Measurements from ENCODE around the gene FREY1. TPM values are rescaled to one million over a fixed set of nuclear protein-coding genes. Genes with fewer than 3 reads are reported as not detected.

The FREY1 gene
- total RNA-seq, 1 experiment from 2014 or later, result 1.4 TPM

DNA sequence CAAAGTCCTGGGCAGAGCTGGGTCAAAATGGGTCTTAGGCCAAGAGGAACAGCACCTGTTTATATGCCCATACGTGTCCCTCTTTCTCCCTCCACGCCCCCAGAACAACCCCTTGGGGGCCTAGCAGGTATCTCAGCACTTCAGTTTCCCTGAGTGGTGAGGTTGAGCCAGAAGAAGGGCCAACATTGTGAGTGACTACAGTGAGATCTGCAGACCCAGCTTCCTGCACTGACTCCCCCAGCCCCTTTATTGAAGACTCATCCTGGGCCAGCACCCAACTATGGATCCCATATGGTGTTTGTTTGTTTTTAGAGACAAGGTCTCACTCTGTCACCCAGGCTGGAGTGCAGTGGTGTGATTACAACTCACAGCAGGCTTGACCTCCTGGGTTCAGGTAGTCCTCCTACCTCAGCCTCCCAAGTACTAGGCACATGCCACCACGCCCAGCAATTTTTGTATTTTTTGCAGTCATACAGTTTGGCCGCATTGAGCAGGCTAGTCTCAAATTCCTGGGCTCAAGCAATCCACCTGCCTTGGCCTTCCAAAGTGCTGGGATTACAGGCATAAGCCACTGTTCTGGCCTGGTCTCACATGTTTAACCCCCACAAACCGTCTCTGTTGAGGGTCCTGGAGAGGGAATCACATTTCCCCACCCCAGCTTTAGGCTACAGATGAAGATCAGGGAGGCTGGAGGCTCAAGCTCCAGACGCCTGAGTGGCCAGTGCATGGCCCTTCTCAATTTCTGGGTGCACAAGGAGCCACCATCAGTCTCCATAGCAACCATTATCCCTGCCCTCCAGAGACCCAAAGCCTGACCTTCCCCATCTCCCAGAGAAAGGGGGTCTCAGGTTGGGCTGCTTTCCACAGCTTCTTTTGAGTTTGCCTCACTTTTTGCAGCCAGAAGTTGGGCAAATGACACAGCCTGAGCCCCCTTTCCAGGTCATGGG lies 13.7 kb upstream of the FREY1 start:
- BruUV-seq (replicated peaks), result no TSS peak

DNA sequence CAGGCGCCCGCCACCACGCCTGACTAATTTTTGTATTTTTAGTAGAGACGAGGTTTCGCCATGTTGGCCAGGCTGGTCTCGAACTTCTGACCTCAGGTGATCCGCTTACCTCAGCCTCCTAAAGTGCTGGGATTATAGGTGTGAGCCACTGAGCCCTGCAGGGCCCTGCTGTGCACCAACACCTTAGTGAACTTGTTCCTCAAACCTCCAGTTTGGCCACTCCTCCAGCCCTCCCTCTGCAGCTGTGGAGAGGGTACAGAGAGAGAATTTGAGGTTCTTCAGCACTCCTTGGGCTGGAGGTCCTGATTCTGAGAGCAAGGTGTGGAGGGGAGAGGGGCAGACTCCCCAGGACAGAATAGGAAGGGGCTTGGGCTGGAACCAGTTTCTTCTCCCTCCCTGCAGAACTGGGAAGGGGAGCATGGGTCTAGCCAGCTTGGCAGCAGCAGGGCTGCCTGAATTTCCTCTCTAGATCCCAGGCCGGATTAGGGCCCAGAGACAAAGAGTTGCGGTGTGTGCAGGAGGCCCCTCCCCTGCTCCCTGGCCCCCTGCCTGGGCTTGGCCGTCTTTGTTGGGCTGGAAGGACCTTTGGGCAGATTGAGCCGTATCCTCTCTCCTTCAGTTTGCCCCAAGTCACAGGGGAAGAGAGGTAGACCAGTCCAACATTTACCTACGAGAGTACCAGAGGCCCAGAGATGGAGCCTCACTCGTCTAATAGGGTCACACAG lies 12.9 kb upstream of the FREY1 start:
- Histone ChIP-seq H3K27ac (ENCODE audit: low read length) (no peak overlapping the region), H3K27me3 (ENCODE audit: control insufficient read depth, insufficient read depth, low read length) (no peaks in the 10 kb centered on the region; the same call in 1 of the 2 replicates), H3K36me3 (ENCODE audit: control insufficient read depth, insufficient read depth, low read length) (peaks cover 12% of the 10 kb centered on the region; the same call in 1 of the 2 replicates), H3K9me3 (ENCODE audit: control insufficient read depth, insufficient read depth, low read depth, low read length) (no peaks in the 10 kb centered on the region), H3K4me1 (ENCODE audit: control insufficient read depth, insufficient read depth, low read length) (peaks cover 11% of the 10 kb centered on the region), H3K4me3 (ENCODE audit: low read depth in 2 of 2, low read length in 2 of 2) (no peak overlapping the region)
- in situ Hi-C loops (cut with HindIII; ENCODE audit: low pct_unique_long_range_greater_than_20kb, low sequenced_read_pairs), result no loop called here
- intact Hi-C loops (cut with micrococcal nuclease; ENCODE audit: unreplicated experiment), result no loop called here
- no peak for ATAC-seq
- TF ChIP-seq, protein P1, sequence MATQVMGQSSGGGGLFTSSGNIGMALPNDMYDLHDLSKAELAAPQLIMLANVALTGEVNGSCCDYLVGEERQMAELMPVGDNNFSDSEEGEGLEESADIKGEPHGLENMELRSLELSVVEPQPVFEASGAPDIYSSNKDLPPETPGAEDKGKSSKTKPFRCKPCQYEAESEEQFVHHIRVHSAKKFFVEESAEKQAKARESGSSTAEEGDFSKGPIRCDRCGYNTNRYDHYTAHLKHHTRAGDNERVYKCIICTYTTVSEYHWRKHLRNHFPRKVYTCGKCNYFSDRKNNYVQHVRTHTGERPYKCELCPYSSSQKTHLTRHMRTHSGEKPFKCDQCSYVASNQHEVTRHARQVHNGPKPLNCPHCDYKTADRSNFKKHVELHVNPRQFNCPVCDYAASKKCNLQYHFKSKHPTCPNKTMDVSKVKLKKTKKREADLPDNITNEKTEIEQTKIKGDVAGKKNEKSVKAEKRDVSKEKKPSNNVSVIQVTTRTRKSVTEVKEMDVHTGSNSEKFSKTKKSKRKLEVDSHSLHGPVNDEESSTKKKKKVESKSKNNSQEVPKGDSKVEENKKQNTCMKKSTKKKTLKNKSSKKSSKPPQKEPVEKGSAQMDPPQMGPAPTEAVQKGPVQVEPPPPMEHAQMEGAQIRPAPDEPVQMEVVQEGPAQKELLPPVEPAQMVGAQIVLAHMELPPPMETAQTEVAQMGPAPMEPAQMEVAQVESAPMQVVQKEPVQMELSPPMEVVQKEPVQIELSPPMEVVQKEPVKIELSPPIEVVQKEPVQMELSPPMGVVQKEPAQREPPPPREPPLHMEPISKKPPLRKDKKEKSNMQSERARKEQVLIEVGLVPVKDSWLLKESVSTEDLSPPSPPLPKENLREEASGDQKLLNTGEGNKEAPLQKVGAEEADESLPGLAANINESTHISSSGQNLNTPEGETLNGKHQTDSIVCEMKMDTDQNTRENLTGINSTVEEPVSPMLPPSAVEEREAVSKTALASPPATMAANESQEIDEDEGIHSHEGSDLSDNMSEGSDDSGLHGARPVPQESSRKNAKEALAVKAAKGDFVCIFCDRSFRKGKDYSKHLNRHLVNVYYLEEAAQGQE (IDR thresholded peaks at IDR 0.05; ENCODE audit: insufficient read depth in 1 of 2, low read depth in 2 of 2, low read length in 1 of 2), result no peak
- TF ChIP-seq TCF7L2 (IDR thresholded peaks at IDR 0.05; ENCODE audit: low read depth, low read length) (no peak), SIN3A (IDR thresholded peaks at IDR 0.05; ENCODE audit: borderline replicate concordance, insufficient read depth, low read depth, low read length) (no peak), POLR2AphosphoS5 (IDR thresholded peaks at IDR 0.05; ENCODE audit: low read depth, low read length) (no peak)
- TF ChIP-seq, protein P2, sequence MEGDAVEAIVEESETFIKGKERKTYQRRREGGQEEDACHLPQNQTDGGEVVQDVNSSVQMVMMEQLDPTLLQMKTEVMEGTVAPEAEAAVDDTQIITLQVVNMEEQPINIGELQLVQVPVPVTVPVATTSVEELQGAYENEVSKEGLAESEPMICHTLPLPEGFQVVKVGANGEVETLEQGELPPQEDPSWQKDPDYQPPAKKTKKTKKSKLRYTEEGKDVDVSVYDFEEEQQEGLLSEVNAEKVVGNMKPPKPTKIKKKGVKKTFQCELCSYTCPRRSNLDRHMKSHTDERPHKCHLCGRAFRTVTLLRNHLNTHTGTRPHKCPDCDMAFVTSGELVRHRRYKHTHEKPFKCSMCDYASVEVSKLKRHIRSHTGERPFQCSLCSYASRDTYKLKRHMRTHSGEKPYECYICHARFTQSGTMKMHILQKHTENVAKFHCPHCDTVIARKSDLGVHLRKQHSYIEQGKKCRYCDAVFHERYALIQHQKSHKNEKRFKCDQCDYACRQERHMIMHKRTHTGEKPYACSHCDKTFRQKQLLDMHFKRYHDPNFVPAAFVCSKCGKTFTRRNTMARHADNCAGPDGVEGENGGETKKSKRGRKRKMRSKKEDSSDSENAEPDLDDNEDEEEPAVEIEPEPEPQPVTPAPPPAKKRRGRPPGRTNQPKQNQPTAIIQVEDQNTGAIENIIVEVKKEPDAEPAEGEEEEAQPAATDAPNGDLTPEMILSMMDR (IDR thresholded peaks at IDR 0.05), result no peak
- DNase-seq (ENCODE audit: low read depth, low spot score), result no peak
- CTCF ChIA-PET, result no interaction called here
- BruUV-seq (replicated peaks), result no TSS peak
- POLR2A ChIA-PET, result no interaction called here

More for the DNA sequence above, 13.7 kb upstream of the FREY1 start:
- DNase-seq (ENCODE audit: low read depth, low spot score) (no peak), ATAC-seq (no peak)
- Histone ChIP-seq H3K9me3 (ENCODE audit: control insufficient read depth, insufficient read depth, low read depth, low read length) (no peaks in the 10 kb centered on the region), H3K4me3 (ENCODE audit: low read depth in 2 of 2, low read length in 2 of 2) (no peak overlapping the region), H3K4me1 (ENCODE audit: control insufficient read depth, insufficient read depth, low read length) (peaks cover 11% of the 10 kb centered on the region), H3K27me3 (ENCODE audit: control insufficient read depth, insufficient read depth, low read length) (no peaks in the 10 kb centered on the region; the same call in 1 of the 2 replicates), H3K27ac (ENCODE audit: low read length) (no peak overlapping the region), H3K36me3 (ENCODE audit: control insufficient read depth, insufficient read depth, low read length) (peaks cover 11% of the 10 kb centered on the region; the same call in 1 of the 2 replicates)
- in situ Hi-C loops (cut with HindIII; ENCODE audit: low pct_unique_long_range_greater_than_20kb, low sequenced_read_pairs) (no loop called here), intact Hi-C loops (cut with micrococcal nuclease; ENCODE audit: unreplicated experiment) (no loop called here)
- ChIA-PET POLR2A (no interaction called here), CTCF (no interaction called here)
- no peak for TF ChIP-seq TCF7L2 (IDR thresholded peaks at IDR 0.05; ENCODE audit: low read depth, low read length)
- TF ChIP-seq SIN3A (IDR thresholded peaks at IDR 0.05; ENCODE audit: borderline replicate concordance, insufficient read depth, low read depth, low read length), result no peak
- no peak for TF ChIP-seq POLR2AphosphoS5 (IDR thresholded peaks at IDR 0.05; ENCODE audit: low read depth, low read length)
- TF ChIP-seq, protein P2 (IDR thresholded peaks at IDR 0.05), result no peak
- TF ChIP-seq, protein P1 (IDR thresholded peaks at IDR 0.05; ENCODE audit: insufficient read depth in 1 of 2, low read depth in 2 of 2, low read length in 1 of 2), result no peak
